Activated naive CD4-positive, alpha-beta T cell treated with anti-CD3 and anti-CD28 coated beads, Interleukin-2, amount 50 U/mL, for 72 hours (primary cell): ENCODE measurements around the gene RNF4. TPM values are rescaled to one million over a fixed set of nuclear protein-coding genes. Genes with fewer than 3 reads are reported as not detected.

Experiments used
- ATAC-seq, 2 donors: fragments of 150-1000 bp; cut with Tn5 transposase; 2 replicates each; pipeline ENCODE4 v1.10.0; 2021; ENCODE audit warnings: mild to moderate bottlenecking in 2 of 2, moderate library complexity in 2 of 2
- DNase-seq, 2 donors: peaks; one replicate each; pipeline ENCODE4 v3.0.0; 2021 to 2022; ENCODE audit warnings: low spot score in 2 of 2
- H3K27ac Mint-ChIP-seq, 2 donors: one replicate each; pipeline ENCODE4 v1.8.0; 2022; ENCODE audit warnings: mild to moderate bottlenecking in 2 of 2, mixed read lengths in 2 of 2
- H3K36me3 Mint-ChIP-seq, 2 donors: one replicate each; pipeline ENCODE4 v1.8.0; 2022; ENCODE audit warnings: mixed read lengths in 2 of 2
- H3K9me3 Mint-ChIP-seq, 2 donors: one replicate each; pipeline ENCODE4 v1.8.0; 2022; ENCODE audit warnings: mixed read lengths in 2 of 2
- total RNA-seq, 2 donors: library from RNA; stranded (reverse); gene quantifications; one replicate each; pipeline ENCODE4 v1.2.3, GENCODE V29; 2022

Gene RNF4
- total RNA-seq, 2 donors from 2014 or later = 76.0 to 91.1 TPM

GRCh38 chr4:2448589-2448988 is 20.3 kb upstream of the RNF4 start:
- H3K9me3 Mint-ChIP-seq = no peaks in the 10 kb centered on the region
- H3K27ac Mint-ChIP-seq = no peak overlapping the region
- DNase-seq (no peak), ATAC-seq (no peak)
- H3K36me3 Mint-ChIP-seq = no peaks in the 10 kb centered on the region

- H3K9me3 Mint-ChIP-seq = no peaks in the 10 kb centered on the region
- no peaks in the 10 kb centered on the region for H3K36me3 Mint-ChIP-seq
These were observed 19.9 kb upstream of the RNF4 start for GRCh38 chr4:2449051-2449450.

GRCh38 chr4:2449511-2450392 is 19.2 kb upstream of the RNF4 start:
- Mint-ChIP-seq H3K9me3 (no peaks in the 10 kb centered on the region), H3K36me3 (no peaks in the 10 kb centered on the region), H3K27ac (peak overlapping the region in 1 of 2 donors; percentile 37)
- ATAC-seq = no peak
- DNase-seq = no peak

More at GRCh38 chr4:2449051-2449450, 19.9 kb upstream of the RNF4 start:
- H3K27ac Mint-ChIP-seq = no peak overlapping the region
- DNase-seq (no peak), ATAC-seq (no peak)

- ATAC-seq (no peak), DNase-seq (no peak)
- no peaks in the 10 kb centered on the region for H3K36me3 Mint-ChIP-seq
- H3K9me3 Mint-ChIP-seq = no peaks in the 10 kb centered on the region
- H3K27ac Mint-ChIP-seq = no peak overlapping the region
These were observed 18.4 kb upstream of the RNF4 start for GRCh38 chr4:2450394-2451035.

- no peak for ATAC-seq
- no peak for DNase-seq
- H3K36me3 Mint-ChIP-seq = no peaks in the 10 kb centered on the region
- H3K27ac Mint-ChIP-seq = no peak overlapping the region
- no peaks in the 10 kb centered on the region for H3K9me3 Mint-ChIP-seq
These were observed 17.8 kb upstream of the RNF4 start for GRCh38 chr4:2451036-2451520.

GRCh38 chr4:2451821-2452785 is 16.8 kb upstream of the RNF4 start:
- ATAC-seq = no peak
- Mint-ChIP-seq H3K27ac (no peak overlapping the region), H3K36me3 (no peaks in the 10 kb centered on the region), H3K9me3 (no peaks in the 10 kb centered on the region)
- no peak for DNase-seq

GRCh38 chr4:2457481-2458295 is 11.2 kb upstream of the RNF4 start:
- Mint-ChIP-seq H3K27ac (peak overlapping the region in 1 of 2 donors; percentile 70), H3K9me3 (no peaks in the 10 kb centered on the region), H3K36me3 (no peaks in the 10 kb centered on the region)
- ATAC-seq = no peak
- no peak for DNase-seq

GRCh38 chr4:2458546-2459491 is 10.1 kb upstream of the RNF4 start:
- Mint-ChIP-seq H3K36me3 (no peaks in the 10 kb centered on the region), H3K27ac (no peak overlapping the region), H3K9me3 (no peaks in the 10 kb centered on the region)
- ATAC-seq (no peak), DNase-seq (no peak)

- Mint-ChIP-seq H3K36me3 (no peaks in the 10 kb centered on the region), H3K27ac (no peak overlapping the region), H3K9me3 (no peaks in the 10 kb centered on the region)
- DNase-seq (no peak), ATAC-seq (no peak)
These were observed 9.1 kb upstream of the RNF4 start for GRCh38 chr4:2459589-2460349.

GRCh38 chr4:2461246-2461960 is 7.5 kb upstream of the RNF4 start:
- Mint-ChIP-seq H3K36me3 (no peaks in the 10 kb centered on the region), H3K9me3 (no peaks in the 10 kb centered on the region), H3K27ac (no peak overlapping the region)
- ATAC-seq = no peak
- no peak for DNase-seq

- DNase-seq (peak; percentile 70 to 72), ATAC-seq (peak; percentile 96 to 97)
- Mint-ChIP-seq H3K27ac (no peak overlapping the region), H3K36me3 (no peaks in the 10 kb centered on the region), H3K9me3 (no peaks in the 10 kb centered on the region)
These were observed 6.5 kb upstream of the RNF4 start for GRCh38 chr4:2462218-2462991.

- H3K27ac Mint-ChIP-seq = no peak overlapping the region
- no peak for DNase-seq
- ATAC-seq = no peak
- no peaks in the 10 kb centered on the region for H3K9me3 Mint-ChIP-seq
- H3K36me3 Mint-ChIP-seq = peaks cover 4 to 5% of the 10 kb centered on the region in 2 donors
These were observed 5.7 kb upstream of the RNF4 start for GRCh38 chr4:2462992-2463762.

GRCh38 chr4:2465032-2465431 is 3.9 kb upstream of the RNF4 start:
- no peak overlapping the region for H3K27ac Mint-ChIP-seq
- no peak for ATAC-seq
- DNase-seq = no peak
- H3K9me3 Mint-ChIP-seq = no peaks in the 10 kb centered on the region
- peaks cover 16 to 22% of the 10 kb centered on the region in 2 donors for H3K36me3 Mint-ChIP-seq
